GM19397 (cell line): ENCODE data around the gene CHD1L.
"Not testable (repeated sequence)": the region's sequence is repeated elsewhere in the genome, so short reads cannot be mapped to it uniquely, and the experiment has no call there.

ENCODE experiments used
- ATAC-seq: cut with Tn5 transposase; IDR thresholded peaks from one replicate; pipeline ENCODE4 v1.9.1; 2021; ENCODE audit warnings: mild to moderate bottlenecking, moderate library complexity; ENCODE audit not compliant: unreplicated experiment

The CHD1L gene

DNA sequence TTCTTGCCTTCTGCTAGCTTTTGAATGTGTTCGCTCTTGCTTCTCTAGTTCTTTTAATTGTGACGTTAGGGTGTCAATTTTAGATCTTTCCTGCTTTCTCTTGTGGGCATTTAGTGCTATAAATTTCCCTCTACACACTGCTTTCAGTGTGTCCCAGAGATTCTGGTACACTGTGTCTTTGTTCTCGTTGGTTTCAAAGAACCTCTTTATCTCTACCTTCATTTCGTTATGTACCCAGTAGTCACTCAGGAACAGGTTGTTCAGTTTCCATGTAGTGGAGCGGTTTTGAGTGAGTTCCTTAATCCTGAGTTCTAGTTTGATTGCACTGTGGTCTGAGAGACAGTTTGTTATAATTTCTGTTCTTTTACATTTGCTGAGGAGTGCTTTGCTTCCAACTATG, 11.5 kb upstream of the CHD1L start:
- ATAC-seq = not testable (repeated sequence)

DNA sequence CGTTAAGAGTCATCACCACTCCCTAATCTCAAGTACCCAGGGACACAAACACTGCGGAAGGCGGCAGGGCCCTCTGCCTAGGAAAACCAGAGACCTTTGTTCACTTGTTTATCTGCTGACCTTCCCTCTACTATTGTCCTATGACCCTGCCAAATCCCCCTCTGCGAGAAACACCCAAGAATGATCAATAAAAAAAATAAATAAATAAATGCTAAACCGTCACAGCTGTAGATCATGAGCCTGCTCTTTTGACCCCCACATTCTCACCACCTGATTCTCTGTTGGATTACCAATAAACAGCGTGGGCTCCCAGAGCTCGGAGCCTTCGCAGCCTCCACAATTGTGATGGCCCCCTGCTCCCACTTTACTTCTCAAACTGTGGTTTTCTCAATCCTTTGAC, 8.6 kb upstream of the CHD1L start:
- ATAC-seq = not testable (repeated sequence)

DNA sequence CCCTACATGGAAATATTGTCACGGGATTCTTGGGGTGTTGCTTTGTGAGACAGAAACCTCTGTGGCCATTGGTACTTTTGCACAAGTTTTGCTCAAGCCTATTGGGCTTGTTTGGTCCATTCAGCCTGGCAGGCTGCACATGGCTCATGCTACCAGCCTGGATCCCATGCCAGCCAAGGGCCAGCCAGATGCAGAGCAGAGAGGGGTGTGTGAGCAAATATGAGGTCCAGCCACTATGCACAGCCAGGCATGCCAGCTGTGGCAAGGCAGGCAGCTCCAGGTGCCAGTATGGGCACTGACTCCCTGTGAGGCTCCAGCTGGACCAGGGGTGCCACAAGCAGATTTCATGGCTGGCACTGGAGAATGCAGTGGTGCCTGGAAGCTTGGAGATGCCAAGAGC, 6.7 kb upstream of the CHD1L start:
- no peak for ATAC-seq

- ATAC-seq = no peak
Measured at GRCh38 chr1:147236448-147236847, 6.0 kb upstream of the CHD1L start.

GRCh38 chr1:147236959-147237791, 5.3 kb upstream of the CHD1L start:
- ATAC-seq = no peak

GRCh38 chr1:147238053-147238902, 4.2 kb upstream of the CHD1L start:
- no peak for ATAC-seq

- no peak for ATAC-seq
Measured at GRCh38 chr1:147238925-147239820, 3.3 kb upstream of the CHD1L start.

DNA sequence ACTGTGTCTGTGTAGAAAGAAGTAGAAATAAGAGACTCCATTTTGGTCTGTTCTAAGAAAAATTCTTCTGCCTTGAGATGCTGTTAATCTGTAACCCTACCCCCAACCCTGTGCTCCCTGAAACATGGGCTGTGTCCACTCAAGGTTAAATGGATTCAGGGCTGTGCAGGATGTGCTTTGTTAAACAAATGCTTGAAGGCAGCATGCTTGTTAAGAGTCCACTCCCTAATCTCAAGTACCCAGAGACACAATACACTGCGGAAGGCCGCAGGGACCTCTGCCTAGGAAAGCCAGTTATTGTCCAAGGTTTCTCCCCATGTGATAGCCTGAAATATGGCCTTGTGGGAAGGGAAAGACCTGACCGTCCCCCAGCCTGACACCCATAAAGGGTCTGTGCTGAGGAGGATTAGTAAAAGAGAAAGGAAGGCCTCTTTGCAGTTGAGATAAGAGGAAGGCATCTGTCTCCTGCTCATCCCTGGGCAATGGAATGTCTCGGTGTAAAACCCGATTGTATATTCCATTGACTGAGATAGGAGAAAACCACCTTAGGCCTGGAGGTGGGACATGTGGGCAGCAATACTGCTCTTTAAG, 2.3 kb upstream of the CHD1L start:
- not testable (repeated sequence) for ATAC-seq

DNA sequence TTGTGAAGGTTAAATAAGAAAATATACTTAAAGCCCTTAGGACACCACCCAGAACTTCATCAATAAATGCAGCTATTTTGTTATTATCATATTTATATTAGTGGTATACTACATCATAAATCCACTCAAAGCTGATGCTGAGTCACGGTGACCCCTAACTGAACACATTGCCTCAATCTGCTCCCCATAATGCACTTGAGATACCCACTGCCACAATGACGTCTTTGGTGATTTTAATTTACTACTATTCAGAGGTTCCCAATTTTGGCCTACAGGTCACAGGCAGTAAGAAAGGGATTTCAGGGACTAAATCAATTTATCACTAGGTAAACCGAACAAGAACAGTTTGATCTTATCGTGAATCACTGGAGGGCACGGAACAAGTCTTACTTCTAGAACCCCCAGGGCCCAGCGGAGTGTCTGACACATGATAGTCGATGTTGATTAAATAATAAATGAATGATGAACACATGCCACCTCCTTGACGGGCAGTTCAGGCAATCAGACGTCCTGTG, 493 bp upstream of the CHD1L start:
- no peak for ATAC-seq

DNA sequence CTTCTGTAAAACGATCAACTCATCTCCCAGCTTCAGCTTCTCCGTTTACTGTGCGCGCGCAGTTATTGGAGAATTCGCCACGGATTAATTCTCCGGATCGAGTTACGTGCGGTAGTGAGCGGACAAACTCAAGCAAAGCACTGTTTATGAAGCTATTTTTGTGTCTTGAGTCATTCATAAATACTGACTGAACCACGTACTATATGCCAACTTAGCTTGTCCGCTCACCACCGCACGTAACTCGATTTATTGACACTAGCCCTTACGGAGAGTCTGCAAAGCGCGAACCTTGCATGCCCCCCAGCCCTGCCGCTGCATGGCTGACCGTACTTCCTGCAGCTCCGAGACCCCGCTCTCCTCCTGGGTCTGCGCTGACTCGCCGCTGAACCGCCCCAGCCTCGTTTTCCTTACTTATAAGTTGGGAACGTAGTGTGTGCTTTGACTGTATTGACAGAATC, 773 bp downstream of the CHD1L start:
- peak; percentile 21 for ATAC-seq

GRCh38 chr1:147243841-147244240, 1.4 kb downstream of the CHD1L start:
- ATAC-seq = no peak

DNA sequence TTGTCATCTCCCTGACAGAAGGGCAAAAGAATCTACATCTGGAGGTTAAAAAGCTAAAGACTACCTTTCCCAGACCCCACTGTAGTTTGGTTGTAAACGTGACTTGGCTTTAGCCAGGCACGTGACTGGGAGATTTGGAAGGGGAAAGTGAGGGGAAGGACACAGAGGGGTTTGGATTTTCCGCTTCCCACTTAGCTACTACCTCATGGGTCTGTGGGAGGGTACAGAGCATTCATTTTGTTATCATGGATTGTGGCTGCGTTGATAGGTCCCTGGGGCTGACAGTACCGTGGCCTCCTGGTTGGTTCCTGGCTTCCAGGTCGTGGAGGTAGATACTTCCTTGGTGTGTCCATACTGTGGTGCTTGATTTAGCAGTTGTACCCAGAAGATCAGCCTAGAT, 2.6 kb downstream of the CHD1L start:
- ATAC-seq = no peak

GRCh38 chr1:147245586-147246021, 3.1 kb downstream of the CHD1L start:
- ATAC-seq = no peak

DNA sequence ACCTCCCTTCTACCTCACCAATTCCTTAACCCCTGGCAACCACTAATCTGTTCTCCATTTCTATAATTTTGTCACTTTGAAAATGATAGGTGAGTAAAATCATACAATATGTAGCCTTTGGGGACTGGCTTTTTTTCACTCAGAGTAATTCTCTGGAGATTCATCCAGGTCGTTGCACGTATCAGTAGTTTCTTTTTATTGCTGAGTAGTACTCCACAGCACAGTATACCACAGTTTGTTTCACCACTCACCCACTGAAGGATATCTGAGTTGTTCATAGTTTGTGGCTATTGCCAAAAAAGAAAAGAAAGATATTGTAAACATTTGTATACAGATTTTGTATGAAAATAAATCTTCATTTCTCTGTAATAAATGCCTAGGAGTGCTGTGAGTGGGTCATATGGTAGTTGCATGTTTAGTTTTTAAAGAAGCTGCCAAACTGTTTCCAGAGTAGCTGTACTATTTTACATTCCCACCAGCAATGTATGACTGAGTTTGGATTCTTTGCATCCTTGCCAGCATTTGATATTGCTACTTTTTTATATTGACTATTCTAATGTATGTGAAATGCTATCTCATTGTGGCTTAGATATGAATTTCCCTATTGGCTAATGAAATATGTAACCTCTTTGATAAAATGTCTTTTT, 3.7 kb downstream of the CHD1L start:
- no peak for ATAC-seq

DNA sequence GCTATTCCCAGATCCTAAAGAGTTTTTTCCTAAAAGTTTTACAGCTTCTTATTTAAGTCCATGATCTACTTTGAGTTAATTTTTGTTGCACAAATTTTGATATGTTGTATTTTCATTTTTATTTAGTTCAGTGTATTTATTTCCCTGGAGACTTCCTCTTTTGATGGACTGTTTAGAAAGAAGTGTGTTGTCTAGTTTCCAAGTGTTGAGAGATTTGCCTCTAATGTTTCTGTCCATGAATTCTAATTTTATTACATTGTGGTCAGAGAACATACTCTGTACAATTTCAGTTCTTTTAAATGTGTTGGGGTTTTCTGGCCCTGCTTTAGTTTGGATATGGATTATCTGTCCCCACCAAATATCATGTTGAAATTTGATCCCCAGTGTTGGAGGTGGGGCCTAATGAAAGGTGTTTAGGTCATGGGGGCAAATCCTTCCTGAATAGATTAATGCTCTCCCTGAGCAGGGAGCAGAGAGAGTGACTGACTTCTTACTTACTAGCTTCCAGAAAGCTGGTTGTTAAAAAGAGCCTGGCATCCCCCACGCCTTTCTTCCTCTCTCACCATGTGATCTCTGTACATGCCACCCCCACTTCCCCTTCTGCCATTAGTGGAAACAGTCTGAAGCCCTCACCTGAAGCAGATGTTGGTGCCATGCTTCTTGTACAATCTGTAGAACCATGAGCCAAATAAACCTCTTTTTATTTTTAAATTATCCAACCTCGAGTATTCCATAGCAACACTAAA, 4.6 kb downstream of the CHD1L start:
- no peak for ATAC-seq

- no peak for ATAC-seq
Measured at GRCh38 chr1:147247656-147248238, 5.3 kb downstream of the CHD1L start.

DNA sequence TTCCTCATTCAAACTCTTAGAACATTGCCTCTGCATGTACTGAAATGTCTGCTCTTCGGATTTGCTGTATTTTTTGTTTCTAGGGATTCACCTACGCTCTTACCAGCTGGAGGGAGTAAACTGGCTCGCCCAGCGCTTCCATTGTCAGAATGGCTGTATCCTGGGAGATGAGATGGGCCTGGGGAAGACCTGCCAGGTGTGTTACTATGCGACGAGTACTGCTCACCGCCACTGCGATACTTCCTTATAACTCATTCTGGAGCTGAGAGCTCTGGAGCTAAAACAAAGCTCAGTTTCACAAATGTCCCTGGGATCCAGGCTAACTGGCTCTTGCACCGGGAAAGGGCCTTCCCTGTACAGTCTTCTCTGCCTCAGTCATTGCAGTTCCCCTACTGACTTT, 10.1 kb downstream of the CHD1L start:
- ATAC-seq = no peak

DNA sequence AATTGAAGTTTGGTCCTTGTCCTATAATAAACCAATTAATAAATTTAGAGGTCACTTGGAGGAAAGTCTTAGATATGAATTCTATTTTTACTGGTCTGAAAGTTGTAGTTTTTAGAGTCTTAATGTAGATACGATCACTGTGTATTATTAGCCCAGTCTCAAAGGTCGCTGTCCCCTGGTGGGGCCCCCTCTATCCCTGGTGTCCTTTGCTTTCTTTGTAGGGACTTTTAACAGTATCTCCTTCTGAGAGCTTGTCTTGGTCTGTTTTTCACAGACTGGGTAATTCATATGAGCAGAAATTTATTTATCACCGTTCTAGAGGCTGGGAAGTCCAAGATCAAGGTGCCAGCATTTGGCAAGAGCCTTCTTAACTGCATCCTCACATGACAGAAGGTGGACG, 18.5 kb downstream of the CHD1L start:
- ATAC-seq = no peak
